AG09319 (cell line): Measurements from ENCODE around the gene CYP2S1.

Experiments
- DNase-seq: peaks from one replicate; pipeline ENCODE4 v3.0.0-alpha.2; 2010; ENCODE audit warnings: low read depth; ENCODE audit errors: extremely low read depth
- TF ChIP-seq, protein P1 (sequence below): IDR thresholded peaks from 2 replicates; pipeline ENCODE4 v1.5.1; 2011; ENCODE audit warnings: low read depth, mild to moderate bottlenecking, inconsistent platforms, low read length, moderate library complexity

CYP2S1 gene

DNA sequence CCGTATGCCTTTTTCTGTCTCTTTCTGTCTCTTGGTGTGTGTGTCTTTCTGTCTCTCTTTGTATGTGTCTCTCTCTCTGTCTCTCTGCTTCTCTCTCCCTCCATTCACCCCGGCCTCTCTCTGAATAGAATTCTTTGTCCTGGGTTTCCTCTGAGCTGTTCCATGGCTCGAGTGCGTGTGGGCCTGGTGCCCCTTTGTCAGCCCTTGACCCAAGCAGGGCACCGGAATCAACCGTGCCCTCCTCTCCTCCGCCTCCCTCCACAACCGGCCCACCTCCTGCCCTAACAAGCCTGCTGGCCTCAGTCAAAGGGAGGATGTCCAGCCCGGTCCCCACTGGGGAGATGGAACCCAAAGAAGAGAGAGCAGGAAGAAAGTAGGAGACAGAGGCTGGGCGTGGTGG lies 29.2 kb downstream of the CYP2S1 start:
- no peak for DNase-seq
- TF ChIP-seq, protein P1, sequence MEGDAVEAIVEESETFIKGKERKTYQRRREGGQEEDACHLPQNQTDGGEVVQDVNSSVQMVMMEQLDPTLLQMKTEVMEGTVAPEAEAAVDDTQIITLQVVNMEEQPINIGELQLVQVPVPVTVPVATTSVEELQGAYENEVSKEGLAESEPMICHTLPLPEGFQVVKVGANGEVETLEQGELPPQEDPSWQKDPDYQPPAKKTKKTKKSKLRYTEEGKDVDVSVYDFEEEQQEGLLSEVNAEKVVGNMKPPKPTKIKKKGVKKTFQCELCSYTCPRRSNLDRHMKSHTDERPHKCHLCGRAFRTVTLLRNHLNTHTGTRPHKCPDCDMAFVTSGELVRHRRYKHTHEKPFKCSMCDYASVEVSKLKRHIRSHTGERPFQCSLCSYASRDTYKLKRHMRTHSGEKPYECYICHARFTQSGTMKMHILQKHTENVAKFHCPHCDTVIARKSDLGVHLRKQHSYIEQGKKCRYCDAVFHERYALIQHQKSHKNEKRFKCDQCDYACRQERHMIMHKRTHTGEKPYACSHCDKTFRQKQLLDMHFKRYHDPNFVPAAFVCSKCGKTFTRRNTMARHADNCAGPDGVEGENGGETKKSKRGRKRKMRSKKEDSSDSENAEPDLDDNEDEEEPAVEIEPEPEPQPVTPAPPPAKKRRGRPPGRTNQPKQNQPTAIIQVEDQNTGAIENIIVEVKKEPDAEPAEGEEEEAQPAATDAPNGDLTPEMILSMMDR: no peak

GRCh38 chr19:41223431-41224234 lies 30.6 kb downstream of the CYP2S1 start:
- no peak for DNase-seq
- TF ChIP-seq, protein P1: no peak

- DNase-seq: no peak
- TF ChIP-seq, protein P1: no peak
These were observed 31.6 kb downstream of the CYP2S1 start for GRCh38 chr19:41224632-41225031.

- DNase-seq: peak; percentile 96
- TF ChIP-seq, protein P1: no peak
These were observed 32.4 kb downstream of the CYP2S1 start for GRCh38 chr19:41225238-41226052.

DNA sequence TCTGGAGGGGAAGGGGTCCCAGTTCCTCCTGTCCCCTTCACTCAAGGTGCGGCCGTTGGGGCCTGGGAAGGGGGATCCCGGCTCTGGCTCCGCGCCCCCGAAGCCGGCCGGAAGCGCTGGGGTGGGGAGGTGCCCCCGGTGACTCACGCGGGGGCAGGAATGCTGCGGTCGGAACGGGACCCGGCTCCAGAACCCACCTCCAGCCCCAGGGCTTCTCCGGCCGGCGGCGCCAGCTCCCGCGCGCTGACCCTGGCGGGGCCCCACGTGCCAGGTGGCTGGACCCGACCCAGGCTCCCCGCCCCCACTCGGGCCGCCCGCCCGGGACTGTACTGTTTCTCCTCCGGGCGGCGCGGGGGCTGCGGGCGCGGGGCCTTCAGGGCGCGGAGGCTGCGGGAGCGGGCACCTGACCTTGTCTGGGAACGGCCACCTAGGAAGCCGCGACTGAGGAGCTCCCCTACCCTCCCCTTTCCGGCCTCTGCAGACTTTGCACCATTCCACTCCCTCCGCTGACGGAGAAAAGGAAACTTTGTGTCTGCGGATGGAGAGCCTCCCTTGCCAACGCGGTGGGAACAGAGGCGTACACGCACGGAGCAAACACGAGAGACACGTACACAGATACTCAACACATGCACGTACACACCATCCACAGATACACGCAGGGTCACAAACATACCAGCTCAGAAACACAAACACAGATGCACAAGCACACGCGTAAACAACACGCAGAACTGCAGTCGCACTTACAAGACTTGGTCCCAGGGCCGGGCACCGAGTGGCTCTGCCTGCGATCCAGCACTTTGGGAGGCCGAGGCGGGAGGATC lies 33.2 kb downstream of the CYP2S1 start:
- DNase-seq: peak; percentile 86
- TF ChIP-seq, protein P1: no peak

DNA sequence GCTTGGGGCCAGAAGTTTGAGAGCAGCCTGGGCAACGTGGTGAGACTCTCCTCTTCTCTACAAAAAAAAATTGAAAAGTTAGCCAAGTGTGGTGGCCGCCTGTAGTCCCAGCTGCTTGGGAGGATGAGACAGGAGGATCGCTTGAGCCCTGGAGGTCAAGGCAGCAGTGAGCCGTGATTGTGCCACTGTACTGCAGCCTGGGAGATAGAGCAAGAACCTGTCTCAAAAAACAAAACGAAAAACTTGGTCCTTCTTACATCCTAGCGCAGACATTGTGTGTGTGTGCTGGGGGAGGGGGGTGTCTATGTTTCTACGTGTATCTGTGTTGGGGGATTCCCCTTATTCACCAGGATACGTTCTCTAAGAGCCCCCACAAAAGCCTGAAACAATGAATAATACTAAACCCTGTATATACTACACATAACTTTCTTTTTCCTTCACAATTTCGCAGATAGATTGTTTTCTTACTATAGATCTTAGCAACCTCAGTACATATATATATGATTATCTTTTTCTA lies 33.9 kb downstream of the CYP2S1 start:
- DNase-seq: no peak
- TF ChIP-seq, protein P1: no peak
